HG02938 (cell line): ENCODE measurements around the gene GPR15LG.
"Not testable (repeated sequence)": the region's sequence is repeated elsewhere in the genome, so short reads cannot be mapped to it uniquely, and the experiment has no call there.

ENCODE experiments used
- ATAC-seq: cut with Tn5 transposase; IDR thresholded peaks from one replicate; pipeline ENCODE4 v1.9.1; 2021; ENCODE audit warnings: mild to moderate bottlenecking, moderate library complexity; ENCODE audit not compliant: unreplicated experiment

The GPR15LG gene

DNA sequence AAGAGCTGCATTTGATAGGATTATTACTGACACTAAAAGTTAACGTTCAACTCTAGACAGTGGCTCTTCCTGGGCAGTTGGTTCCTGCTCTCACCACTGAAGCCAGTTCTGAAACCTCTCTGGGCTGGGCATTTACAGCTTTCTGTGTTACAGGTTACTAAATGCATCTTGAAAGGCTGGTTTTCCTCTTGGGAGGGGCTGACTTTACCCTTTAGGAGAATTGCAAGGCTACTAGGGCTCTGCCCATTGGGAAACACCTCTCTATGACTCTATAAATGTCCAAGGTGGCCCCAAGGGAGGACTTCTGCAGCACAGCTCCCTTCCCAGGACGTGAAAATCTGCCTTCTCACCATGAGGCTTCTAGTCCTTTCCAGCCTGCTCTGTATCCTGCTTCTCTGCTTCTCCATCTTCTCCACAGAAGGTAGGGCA, at the start of gene GPR15LG:
Gene GPR15LG, plus strand, starts transcription at position 301 of the 429 bp plus-strand sequence. Its CDS starts 51 bp downstream, at position 352.
- no peak for ATAC-seq

DNA sequence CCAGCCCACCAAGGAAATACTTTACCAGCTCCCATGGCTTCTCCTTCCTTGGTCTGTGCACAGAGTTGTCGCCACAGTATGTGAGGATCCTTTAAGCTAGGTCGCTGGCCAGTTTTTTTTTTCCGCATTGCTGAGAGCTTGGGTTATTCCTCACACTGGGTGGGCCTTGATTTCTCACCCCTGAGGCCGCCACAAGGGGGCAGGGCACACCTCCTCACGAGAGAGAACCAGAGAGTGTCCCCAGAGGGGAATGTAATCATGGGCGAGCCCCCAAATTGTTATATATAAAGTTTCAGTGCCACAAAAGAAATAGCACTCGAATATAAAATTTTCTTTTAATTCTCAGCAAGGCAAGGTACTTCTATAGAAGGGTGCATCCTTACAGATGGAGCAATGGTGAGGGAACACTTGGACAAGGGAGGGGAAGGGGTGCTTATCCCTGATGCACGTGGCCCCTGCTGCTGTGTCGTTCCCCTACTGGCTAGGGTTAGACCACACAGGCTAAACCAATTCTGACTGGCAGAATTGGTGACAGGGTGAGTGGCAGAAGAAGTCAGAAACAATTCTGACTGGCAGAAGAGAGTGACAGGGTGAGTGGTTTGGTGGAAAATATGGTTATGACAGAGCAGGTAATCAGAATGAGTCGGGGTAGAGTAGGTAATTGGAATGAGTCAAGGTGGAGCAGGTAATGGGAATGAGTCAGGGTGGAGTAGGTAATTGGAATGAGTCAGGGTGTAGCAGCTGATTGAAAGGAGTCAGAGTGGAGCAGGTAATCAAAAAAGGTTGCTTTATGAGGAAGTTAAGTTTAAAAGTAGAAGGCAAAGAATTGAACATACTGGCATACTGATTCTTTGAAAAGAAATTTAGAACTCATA, 47.5 kb upstream of the GPR15LG start:
- ATAC-seq, result not testable (repeated sequence)

DNA sequence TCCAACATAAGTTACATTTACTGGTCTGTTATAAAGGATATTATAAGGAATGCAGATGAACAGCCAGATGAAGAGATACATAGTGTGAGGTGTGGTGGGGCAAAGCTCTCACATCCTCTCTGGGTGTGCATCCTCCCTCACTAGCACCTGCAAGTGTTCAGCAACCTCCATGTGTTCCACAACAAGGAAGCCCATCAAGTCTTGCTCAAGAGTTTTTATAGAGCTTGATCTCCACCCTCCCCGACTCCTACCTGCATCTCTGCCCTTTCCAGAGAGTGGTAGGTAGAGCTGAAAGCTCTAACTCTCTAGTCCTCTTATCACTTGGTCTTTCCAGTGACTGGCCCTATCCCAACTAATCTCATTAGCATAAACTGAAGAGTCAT, 46.8 kb upstream of the GPR15LG start:
- ATAC-seq, result no peak

DNA sequence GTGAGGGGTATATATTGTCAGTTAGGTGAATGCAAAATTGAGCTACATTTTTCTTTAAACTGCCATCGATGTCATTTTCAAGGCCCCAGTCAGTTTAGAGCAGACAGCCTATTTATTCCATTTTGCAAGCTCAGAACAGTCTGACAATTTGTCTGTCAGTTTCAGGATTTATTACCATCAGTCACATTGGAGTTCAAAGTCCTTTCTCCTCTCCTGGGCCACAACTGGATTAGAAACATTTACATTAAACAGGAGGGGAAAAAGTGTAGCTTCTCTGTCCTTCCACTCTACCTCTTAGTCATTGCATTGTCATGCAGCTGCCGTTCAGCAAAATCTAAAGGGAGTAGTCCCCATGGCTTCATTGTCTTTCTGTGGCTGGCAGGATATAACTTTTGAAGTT, 37.8 kb upstream of the GPR15LG start:
- no peak for ATAC-seq

DNA sequence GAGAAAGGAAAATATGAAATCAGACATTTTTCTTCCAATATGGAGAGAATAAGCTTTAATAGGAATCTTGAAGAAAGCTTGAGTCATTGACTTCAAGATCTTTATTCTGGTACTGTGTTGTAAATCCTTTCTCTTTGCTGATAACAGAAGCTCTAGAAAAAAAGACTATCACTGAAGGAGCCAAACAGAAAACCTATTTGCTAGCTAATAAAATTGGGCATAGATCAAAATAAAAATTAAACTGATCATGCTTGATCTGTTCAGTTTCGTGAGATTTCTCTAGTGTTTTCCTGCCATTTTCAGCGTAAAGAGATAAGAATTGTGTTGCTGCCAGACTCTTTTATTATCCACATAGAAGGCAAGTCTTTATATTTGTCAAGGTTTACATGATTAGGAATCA, 35.8 kb upstream of the GPR15LG start:
- ATAC-seq, result no peak

DNA sequence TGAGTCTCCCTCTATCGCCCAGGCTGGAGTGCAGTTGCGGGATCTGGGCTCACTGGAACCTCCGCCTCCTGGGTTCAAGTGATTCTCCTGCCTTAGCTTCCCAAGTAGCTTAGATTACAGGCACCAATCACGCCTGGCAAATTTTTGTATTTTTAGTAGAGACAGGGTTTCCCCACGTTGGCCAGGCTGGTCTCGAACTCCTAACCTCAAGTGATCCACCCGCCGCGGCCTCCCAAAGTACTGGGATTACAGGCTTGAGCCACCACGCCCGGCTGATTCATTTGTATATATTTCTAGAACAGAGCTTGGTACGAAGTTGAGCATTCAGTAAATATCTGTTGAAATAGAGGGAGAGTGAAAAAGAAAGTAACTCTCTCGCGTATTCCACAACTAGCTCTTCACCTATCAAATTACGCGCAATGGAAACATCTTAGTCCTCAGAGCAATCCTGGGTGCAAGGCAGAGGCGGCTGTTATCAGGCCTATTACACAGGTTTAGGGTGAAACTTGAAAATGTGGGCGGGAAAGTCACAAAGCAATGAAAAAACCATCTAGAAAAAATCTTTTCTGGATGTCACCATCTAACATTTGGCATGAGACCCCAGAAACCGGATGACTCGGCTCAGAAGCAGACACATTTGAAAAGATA, 35.0 kb upstream of the GPR15LG start:
- ATAC-seq, result no peak

DNA sequence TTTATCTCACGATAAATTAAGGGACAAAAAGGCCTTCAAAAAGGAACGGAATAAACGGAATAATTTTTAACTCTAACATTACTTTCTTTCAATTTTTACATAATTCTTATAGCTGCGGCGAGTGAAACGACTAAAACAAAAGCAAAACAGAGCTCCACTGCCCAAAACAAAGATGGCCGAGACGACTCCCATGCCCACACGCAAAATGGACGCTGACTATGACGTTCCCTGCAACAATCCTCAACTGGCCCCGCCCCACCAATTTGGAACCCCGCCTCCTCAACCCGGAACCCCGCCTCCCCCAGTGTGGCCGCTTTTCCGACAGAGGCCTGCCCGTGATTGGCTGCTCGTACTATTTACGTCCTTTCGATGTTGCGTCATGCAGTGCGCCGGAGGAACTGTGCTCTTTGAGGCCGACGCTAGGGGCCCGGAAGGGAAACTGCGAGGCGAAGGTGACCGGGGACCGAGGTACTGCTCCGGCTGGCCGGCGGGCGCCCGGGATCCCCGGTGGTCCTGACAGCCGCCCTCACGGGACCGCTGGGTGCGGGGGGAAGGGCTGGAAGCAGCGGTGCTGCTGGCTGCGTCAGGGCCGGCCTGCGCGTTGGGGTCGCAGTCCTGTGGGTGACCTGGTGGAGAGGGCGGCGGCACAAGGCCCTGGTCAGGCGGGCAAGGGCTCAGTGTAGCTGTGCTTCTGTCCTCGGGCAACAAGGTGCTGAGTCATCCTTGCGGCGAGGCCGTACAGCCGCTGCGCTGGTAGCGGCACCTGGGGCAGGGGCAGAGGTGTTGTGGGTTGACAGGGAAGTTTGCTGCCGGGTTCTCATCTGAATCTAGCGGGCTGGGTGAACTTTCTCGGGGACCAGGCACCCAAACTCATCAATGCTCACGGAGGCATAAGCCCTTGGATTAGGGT, 34.2 kb upstream of the GPR15LG start, which contains the start of gene GHITM:
Gene GHITM, plus strand, starts transcription at position 384 of the 910 bp plus-strand sequence. CDS start 1,992 bp downstream, outside the sequence.
- ATAC-seq, result peak; percentile 97

DNA sequence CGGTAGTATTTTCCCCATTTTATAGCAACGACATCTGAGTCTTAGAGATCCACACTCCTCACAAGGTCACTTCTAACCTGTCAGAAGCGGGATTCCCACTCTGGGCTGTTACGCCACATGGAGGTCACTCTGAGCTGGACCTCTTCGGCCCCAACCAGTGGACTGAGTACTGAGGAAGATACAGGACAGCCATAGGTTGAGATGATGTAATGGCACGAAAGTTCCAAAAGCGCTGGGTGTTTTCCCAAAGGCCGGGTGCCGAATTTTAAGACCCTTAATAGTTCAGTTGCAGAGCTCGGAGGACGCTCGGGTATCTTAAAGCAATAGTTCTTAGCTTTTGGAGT, 33.6 kb upstream of the GPR15LG start:
- ATAC-seq, result peak; percentile 0

DNA sequence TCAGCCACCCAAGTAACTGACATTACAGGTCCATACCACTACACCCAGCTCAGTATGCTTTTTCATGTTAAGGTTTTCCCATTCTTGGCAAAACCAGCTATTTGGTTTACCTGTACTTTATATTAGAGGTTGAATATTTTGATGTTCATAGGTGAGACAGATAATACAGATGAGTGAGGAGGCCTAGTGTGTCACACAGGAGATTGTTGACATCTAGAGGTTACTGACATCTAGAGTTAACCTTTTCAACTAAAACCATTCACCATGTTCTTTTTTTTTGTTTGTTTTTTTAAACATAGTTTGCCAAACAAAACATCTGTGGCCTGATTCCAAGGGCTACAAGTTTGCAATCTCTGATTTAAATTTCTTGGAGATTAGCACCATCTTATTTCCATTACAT, 26.3 kb upstream of the GPR15LG start:
- no peak for ATAC-seq

DNA sequence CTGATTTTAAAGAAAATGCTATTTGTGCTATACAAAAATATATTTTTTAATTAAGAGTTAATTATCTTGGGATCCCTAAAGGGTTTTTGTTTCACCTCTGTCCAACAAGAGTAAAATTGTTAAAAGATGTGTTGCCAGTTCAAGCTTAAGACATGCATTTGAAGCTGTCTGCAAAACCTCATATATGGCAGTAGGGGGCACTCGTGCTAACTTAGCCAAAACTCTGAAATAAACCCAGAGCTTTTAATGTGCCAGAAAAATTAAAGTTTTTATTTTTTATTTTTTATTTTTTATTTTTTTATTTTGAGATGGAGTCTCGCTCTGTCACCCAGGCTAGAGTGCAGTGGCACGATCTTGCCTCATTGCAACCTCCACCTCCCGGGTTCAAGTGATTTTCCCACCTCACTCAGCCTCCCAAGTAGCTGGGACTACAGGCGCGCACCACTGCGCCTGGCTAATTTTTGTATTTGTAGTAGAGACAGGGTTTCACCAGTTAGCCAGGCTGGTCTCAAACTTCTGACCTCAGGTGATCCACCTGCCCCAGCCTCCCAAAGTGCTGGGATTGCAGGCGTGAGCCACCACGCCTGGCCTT, 25.5 kb upstream of the GPR15LG start:
- ATAC-seq, result peak; percentile 55

DNA sequence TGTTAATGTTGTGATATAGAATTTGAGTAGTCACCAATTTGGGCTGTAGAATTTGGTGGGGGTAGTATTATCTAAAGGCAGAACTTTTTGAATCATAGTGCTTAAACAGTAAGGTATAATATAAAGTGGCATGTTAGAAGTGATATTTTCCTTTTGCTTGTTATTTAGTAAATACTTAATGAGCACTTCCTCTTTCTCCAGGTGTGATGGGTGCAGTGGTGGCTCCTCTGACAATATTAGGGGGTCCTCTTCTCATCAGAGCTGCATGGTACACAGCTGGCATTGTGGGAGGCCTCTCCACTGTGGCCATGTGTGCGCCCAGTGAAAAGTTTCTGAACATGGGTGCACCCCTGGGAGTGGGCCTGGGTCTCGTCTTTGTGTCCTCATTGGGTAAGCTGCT, 23.7 kb upstream of the GPR15LG start:
- no peak for ATAC-seq

DNA sequence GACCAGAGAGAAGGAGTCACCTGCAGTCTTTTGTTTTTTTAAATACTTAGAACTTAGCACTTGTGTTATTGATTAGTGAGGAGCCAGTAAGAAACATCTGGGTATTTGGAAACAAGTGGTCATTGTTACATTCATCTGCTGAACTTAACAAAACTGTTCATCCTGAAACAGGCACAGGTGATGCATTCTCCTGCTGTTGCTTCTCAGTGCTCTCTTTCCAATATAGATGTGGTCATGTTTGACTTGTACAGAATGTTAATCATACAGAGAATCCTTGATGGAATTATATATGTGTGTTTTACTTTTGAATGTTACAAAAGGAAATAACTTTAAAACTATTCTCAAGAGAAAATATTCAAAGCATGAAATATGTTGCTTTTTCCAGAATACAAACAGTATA, 20.8 kb upstream of the GPR15LG start:
- no peak for ATAC-seq

DNA sequence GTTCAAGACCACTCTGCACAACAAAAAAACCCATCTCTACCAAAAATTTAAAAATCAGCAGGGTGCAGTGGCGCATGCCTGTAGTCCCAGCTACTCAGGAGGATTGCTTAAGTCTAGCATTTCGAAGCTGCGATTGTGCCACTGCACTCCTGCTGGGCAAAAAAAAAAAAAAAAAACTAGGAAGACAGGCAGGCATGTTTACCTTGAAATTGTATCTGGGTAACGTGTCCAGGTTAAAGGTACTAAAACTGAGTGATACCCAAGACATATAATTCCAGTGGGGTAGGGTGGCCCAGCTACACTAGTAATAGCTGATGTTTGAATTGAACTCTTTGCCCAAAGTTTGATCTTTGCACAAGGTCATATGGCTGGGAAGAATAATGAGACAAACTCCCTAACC, 18.1 kb upstream of the GPR15LG start:
- ATAC-seq, result no peak

DNA sequence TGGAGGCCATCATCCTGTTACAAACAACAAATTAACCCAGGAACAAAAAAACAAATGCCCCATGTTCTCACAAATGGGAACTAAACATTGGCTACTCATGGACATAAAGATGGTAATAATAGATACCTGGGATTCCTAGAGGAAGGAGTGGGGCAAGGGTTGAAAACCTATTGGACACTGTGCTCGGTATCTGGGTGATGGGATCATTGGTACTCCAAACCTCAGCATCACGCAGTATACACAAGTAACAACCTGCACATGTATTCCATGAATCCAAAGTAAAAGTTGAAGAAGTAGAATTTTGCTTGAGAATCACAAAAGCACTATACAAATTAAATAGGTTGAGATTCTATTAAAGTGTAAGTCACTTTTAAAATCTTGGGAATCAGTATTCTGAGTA, 17.6 kb upstream of the GPR15LG start:
- ATAC-seq, result no peak

DNA sequence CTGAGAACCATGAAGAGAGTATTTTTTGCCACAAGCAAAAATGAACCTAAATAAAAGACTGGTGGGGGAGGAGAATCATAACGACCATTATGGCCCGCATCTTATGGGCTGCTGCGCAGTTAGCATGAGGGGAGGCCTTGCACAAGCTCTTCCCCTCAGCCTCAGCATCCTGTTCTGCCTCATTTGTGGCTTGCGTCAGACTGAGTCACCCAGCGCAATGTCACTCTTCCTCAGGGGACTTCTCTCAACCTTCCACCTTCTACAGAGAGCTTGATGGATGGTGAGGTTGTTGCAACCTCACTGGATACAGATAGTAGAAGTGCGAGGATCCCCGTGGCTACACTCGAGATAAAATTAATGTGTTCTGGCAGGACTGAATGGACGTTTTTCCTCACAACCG, 16.8 kb upstream of the GPR15LG start:
- ATAC-seq, result no peak

DNA sequence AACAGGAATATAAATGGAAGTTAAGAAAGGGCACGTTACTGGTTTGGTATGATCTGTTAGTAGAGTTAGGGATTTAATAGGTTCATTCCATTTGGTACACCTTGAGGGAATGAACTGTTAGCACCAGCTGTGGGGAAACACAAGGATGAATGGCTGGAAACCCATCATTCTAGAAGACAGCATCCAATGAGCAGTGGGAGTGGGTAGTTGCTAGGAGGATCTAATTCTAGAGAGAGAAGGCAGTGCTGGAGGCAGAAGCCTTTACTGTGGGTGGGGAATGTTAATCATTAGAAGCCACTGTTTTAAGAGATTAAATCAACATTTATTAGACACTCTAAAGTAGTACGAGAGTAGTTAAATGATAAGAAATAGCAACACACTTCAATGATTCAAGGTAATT, 15.5 kb upstream of the GPR15LG start:
- ATAC-seq, result no peak

DNA sequence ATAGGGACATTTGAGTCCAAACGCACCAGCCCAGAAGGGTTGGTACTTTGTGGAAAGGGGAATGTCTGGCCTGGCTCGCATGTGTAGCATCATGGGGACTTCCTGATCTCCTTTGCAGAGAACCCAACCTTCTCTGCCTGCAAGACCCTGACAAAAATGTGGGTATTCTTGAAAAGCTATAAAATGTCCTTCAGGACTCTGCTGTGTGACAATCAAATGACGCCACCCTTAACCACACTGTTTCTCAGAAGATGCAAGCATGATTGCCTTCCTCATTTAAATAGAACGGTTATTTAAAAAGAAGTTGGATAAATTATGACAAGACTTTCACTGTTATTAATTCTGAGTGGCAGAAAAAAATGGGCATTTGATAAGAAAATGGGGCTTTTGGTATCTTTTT, 15.1 kb upstream of the GPR15LG start:
- no peak for ATAC-seq

DNA sequence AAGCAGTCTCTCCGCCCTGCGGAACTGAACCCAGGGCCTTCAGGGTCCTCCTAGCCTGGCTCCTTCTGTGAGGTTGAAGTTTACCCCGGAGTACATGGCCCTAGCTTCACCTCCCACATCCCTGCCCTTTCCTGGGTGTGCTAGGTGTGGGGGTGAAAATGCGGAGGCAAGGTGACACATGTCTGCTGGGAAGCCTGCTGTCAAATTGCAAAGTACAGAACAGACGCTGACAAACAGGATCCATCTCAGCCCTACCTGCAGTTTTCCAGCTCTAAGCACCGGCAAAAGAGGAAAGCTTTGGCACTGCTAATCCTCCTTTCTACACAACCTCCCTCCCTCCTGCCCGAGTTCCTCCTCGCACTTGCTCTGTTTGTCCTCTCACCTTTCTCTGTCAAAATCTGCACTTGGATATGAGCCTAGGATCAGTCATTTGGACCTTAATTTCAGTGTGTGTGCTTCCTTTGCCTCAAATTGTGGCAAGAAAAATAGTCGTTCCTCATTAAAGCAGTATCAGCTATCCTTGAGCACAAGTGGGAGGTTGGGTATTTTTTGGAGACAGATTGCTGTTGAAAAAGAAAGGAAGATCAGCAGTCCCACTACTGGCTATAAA, 14.4 kb upstream of the GPR15LG start:
- no peak for ATAC-seq

DNA sequence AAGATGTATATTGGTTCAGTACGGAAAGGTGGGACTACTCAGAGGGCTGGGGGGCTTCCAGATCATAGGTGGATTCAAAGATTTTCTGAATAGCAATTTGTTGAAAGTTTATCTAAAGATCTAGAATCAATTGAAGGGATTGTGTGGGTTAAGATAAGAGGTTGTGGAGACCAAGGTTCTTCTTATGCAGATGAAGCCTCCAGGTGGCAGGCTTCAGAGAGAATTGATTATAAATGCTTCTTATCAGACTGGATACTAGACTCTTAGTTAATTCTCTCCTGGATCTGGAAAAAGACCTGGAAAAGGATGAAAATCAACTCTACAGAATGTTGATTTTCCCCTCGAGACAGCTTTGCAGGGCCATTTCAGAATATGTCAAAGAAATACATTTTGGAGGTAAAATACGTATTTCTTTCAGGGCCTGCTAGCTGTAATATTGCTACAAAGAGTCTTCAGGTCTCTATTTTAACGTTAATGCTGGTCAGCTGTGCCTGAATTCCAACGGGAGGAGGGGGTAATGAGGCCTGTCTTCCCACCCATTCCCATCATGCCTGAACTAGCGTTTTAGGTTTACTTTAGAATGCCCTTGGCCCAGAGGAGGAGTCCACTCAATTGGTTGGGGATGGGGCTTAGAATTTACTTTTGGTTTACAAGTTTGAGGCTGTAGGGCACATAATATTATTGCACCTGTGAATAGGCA, 12.8 kb upstream of the GPR15LG start:
- no peak for ATAC-seq

DNA sequence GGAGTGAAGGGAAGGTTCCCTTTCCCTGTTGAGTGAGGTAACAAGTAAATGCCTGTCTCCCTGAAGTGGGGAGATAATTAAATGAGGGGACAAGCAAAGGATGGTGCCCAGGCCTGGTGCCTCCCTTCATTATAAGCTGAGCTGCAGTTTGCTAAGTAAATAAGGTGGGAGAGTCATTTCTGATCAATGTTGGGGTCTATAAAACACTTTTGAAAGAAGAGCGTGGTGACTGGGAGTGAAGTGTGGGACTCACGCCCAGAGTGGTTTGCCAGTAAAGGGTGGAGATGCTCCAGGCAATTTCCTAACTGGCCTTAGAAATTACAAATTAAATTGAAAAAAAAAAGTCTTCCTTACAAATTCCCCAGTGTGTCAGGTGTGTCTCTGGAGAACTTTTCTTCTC, 9.6 kb upstream of the GPR15LG start:
- ATAC-seq, result no peak
